Measurements from ENCODE around the gene IFI27L2. TPM values are rescaled to one million over a fixed set of nuclear protein-coding genes. Genes with fewer than 3 reads are reported as not detected.

IFI27L2 gene
- total RNA-seq, 1 experiment from 2014 or later, result 28.6 TPM

DNA sequence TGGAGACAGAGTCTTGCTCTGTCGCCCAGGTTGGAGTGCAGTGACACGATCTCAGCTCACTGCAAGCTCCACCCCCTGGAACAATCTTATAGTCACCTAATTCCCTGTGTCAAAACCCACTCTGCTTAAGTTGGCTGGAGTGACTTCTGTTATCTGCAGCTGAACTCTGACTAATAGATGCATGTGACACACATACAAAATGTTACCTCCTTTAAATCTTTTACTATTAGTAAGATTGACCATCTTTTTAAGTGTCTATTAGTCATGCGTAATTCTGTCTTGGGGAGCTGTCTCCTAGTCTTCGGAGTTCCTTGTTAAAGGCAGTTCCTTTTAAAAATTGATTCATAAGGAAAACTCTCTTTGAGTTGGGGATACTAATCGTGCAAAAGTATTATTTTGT, 40.9 kb downstream of the IFI27L2 start:
- no peaks in the 10 kb centered on the region for H3K27me3 Mint-ChIP-seq (ENCODE audit: low read depth)
- no CpG with 5 or more reads among the region's 5 CpGs for WGBS (ENCODE audit: extremely low coverage, insufficient read length, low lambda C conversion rate)
- Histone ChIP-seq H2AFZ (ENCODE audit: low read length) (no peak overlapping the region), H3K23ac (ENCODE audit: insufficient read length, low read depth, low read length) (no peak overlapping the region), H3K79me1 (ENCODE audit: insufficient read depth, low read depth, low read length, poor library complexity, severe bottlenecking) (no peaks in the 10 kb centered on the region), H3K14ac (ENCODE audit: insufficient read depth, low read length) (no peak overlapping the region), H3K9ac (ENCODE audit: extremely low read depth, insufficient read length, low read length) (no peak overlapping the region), H2BK5ac (ENCODE audit: insufficient read length, low read length) (no peak overlapping the region), H3K79me2 (ENCODE audit: insufficient read depth, low read length) (no peaks in the 10 kb centered on the region), H2AK5ac (ENCODE audit: insufficient read length, low read length) (no peak overlapping the region), H2BK120ac (ENCODE audit: low read depth, low read length, poor library complexity, severe bottlenecking) (no peak overlapping the region), H3K4me1 (ENCODE audit: insufficient read depth, low read length) (no peaks in the 10 kb centered on the region), H3K4me2 (ENCODE audit: insufficient read depth, insufficient read length, low read length) (no peak overlapping the region), H3K18ac (ENCODE audit: insufficient read length, low read depth, low read length) (no peak overlapping the region), H3T11ph (ENCODE audit: low read length) (no peak overlapping the region), H4K5ac (ENCODE audit: insufficient read length, low read depth, low read length) (no peak overlapping the region), H2BK15ac (ENCODE audit: low read depth, low read length) (no peak overlapping the region), H2BK20ac (ENCODE audit: low read depth, low read length, poor library complexity, severe bottlenecking) (no peak overlapping the region), H3K27ac (ENCODE audit: insufficient read length, low read depth, low read length) (no peak overlapping the region), H3K27me3 (ENCODE audit: insufficient read depth, low read length) (no peaks in the 10 kb centered on the region), H4K20me1 (ENCODE audit: control insufficient read depth, insufficient read depth, insufficient read length) (no peaks in the 10 kb centered on the region), H3K4ac (ENCODE audit: low read depth, low read length) (no peak overlapping the region), H2BK12ac (ENCODE audit: insufficient read length, low read depth, low read length) (no peak overlapping the region), H4K8ac (replicated peaks; ENCODE audit: insufficient read length, low read depth, low read length) (no peak overlapping the region), H4K91ac (ENCODE audit: insufficient read length, low read depth, low read length) (no peak overlapping the region), H3K23me2 (ENCODE audit: insufficient read length, low read depth, low read length, poor library complexity, severe bottlenecking) (no peaks in the 10 kb centered on the region), H3K9me3 (ENCODE audit: control insufficient read depth, low read depth, low read length) (no peaks in the 10 kb centered on the region), H3K56ac (ENCODE audit: insufficient read length, low read depth, low read length) (no peak overlapping the region)
- H3K4me3 Mint-ChIP-seq, result no peak overlapping the region
- no peak overlapping the region for H3K27ac Mint-ChIP-seq
- no peaks in the 10 kb centered on the region for H3K4me1 Mint-ChIP-seq
- peaks cover 4% of the 10 kb centered on the region in 3 experiments; a peak in 5 of 7 replicates for H3K36me3 Mint-ChIP-seq (ENCODE audit: insufficient read depth in 1 of 3, low read depth in 3 of 3)
- peaks cover 2 to 3% of the 10 kb centered on the region in 2 experiments; a peak in 1 of 5 replicates for H3K9me3 Mint-ChIP-seq
- TF ChIP-seq, protein P1, sequence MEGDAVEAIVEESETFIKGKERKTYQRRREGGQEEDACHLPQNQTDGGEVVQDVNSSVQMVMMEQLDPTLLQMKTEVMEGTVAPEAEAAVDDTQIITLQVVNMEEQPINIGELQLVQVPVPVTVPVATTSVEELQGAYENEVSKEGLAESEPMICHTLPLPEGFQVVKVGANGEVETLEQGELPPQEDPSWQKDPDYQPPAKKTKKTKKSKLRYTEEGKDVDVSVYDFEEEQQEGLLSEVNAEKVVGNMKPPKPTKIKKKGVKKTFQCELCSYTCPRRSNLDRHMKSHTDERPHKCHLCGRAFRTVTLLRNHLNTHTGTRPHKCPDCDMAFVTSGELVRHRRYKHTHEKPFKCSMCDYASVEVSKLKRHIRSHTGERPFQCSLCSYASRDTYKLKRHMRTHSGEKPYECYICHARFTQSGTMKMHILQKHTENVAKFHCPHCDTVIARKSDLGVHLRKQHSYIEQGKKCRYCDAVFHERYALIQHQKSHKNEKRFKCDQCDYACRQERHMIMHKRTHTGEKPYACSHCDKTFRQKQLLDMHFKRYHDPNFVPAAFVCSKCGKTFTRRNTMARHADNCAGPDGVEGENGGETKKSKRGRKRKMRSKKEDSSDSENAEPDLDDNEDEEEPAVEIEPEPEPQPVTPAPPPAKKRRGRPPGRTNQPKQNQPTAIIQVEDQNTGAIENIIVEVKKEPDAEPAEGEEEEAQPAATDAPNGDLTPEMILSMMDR (conservative IDR thresholded peaks at IDR 0.05), result no peak
- DNase-seq, result no peak
